Vagina (tissue), 2 donors: ENCODE measurements around the gene TNIP2.

Experiments used
- POLR2A ChIP-seq, 2 donors: fragments of 450-650 bp; IDR thresholded peaks; one replicate each; pipeline ENCODE4 v1.6.1; 2017; ENCODE audit warnings: antibody characterized with exemption in 2 of 2, mild to moderate bottlenecking in 2 of 2, moderate library complexity in 2 of 2
- POLR2AphosphoS5 ChIP-seq, 2 donors: sonication (generic); formaldehyde crosslinking; IDR thresholded peaks; one replicate each; pipeline ENCODE4 v1.9.0; 2017; ENCODE audit warnings: antibody characterized with exemption in 2 of 2, mild to moderate bottlenecking in 2 of 2, low read depth in 1 of 2; ENCODE audit not compliant: insufficient read depth in 1 of 2
- TF ChIP-seq, protein P1 (sequence below), 3 experiments: fragments of 450-650 bp in 2 of 3; fragments of 200-600 bp in 1 of 3; sonication (generic) in 1 of 3; IDR thresholded peaks; one replicate each; pipeline ENCODE4 v1.5.1; 2017 to 2019; ENCODE audit warnings: antibody characterized with exemption in 3 of 3, mild to moderate bottlenecking in 2 of 3, moderate library complexity in 2 of 3

DNA sequence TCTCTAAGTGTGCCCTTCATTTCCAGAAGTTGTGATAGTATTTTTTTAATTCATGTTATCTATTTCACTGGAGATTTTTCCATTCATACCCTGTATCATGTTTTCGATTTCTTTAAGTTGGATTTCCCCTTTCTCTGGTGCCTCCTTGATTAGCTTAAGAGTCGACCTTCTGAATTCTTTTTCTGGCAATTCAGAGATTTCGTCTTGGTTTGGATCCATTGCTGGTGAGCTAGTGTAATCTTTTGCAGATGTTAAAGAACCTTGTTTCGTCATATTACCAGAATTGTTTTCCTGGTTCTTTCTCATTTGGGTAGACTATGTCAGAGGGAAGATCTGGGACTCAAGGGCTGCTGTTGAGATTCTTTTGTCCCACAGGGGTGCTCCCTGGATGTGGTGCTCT is 27.7 kb upstream of the TNIP2 start:
- TF ChIP-seq POLR2A (IDR thresholded peaks at IDR 0.05) = no peak
- TF ChIP-seq, protein P1, sequence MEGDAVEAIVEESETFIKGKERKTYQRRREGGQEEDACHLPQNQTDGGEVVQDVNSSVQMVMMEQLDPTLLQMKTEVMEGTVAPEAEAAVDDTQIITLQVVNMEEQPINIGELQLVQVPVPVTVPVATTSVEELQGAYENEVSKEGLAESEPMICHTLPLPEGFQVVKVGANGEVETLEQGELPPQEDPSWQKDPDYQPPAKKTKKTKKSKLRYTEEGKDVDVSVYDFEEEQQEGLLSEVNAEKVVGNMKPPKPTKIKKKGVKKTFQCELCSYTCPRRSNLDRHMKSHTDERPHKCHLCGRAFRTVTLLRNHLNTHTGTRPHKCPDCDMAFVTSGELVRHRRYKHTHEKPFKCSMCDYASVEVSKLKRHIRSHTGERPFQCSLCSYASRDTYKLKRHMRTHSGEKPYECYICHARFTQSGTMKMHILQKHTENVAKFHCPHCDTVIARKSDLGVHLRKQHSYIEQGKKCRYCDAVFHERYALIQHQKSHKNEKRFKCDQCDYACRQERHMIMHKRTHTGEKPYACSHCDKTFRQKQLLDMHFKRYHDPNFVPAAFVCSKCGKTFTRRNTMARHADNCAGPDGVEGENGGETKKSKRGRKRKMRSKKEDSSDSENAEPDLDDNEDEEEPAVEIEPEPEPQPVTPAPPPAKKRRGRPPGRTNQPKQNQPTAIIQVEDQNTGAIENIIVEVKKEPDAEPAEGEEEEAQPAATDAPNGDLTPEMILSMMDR (IDR thresholded peaks at IDR 0.05) = no peak
- TF ChIP-seq POLR2AphosphoS5 (IDR thresholded peaks at IDR 0.05; ENCODE audit: insufficient read depth in 1 of 2, low read depth in 1 of 2) = no peak
